Measurements from ENCODE around the gene BMP4. TPM values are rescaled to one million over a fixed set of nuclear protein-coding genes. Genes with fewer than 3 reads are reported as not detected.

Gene BMP4
- polyA plus RNA-seq, 1 donor (not counting 4 experiments of a cell fraction or from before 2014, with no cell fraction given): 6.5 TPM

GRCh38 chr14:53979747-53980642, 23.4 kb upstream of the BMP4 start:
- dilution Hi-C loops (cut with MboI; ENCODE audit: extremely low pct_ligation_motif_present, low sequenced_read_pairs): no loop called here
- no peaks in the 10 kb centered on the region for H4K20me1 ChIP-seq (ENCODE audit: control insufficient read depth, extremely low read depth, insufficient read depth, low read length)
- H3K9me3 ChIP-seq (ENCODE audit: control insufficient read depth, low read depth, low read length): no peaks in the 10 kb centered on the region
- no peak overlapping the region for H3K4me3 ChIP-seq (ENCODE audit: control insufficient read depth in 2 of 3, extremely low read depth in 1 of 3, insufficient read depth in 2 of 3, low read depth in 1 of 3, low read length in 3 of 3)
- FAIRE-seq (no peak), DNase-seq (ENCODE audit: low read depth, low spot score) (no peak)
- no peaks in the 10 kb centered on the region for H3K36me3 ChIP-seq (ENCODE audit: control insufficient read depth in 2 of 2, extremely low read depth in 1 of 2, insufficient read depth in 2 of 2, low read length in 2 of 2)
- H3K79me2 ChIP-seq (ENCODE audit: control insufficient read depth, insufficient read depth, low read length): no peaks in the 10 kb centered on the region
- no peak overlapping the region for H3K9ac ChIP-seq (ENCODE audit: control insufficient read depth, extremely low read depth, insufficient read depth, low read length)
- no peak overlapping the region for H2AFZ ChIP-seq (ENCODE audit: control insufficient read depth, low read length)
- H3K27ac ChIP-seq (ENCODE audit: control insufficient read depth, insufficient read depth, low read length): no peak overlapping the region
- no peaks in the 10 kb centered on the region for H3K4me1 ChIP-seq (ENCODE audit: control insufficient read depth, extremely low read depth, insufficient read depth, low read length)
- H3K9me1 ChIP-seq (ENCODE audit: control insufficient read depth, extremely low read depth, insufficient read depth, low read length): no peaks in the 10 kb centered on the region
- no peak overlapping the region for H3K4me2 ChIP-seq (ENCODE audit: control insufficient read depth, extremely low read depth, insufficient read depth, low read depth, low read length)
- TF ChIP-seq CTCF (optimal IDR thresholded peaks at IDR 0.05 in 1 of 3, IDR thresholded peaks at IDR 0.05 in 1 of 3, conservative IDR thresholded peaks at IDR 0.05 in 1 of 3; ENCODE audit: extremely low read depth in 1 of 3, insufficient read depth in 2 of 3, low read length in 3 of 3): no peak
- TF ChIP-seq EZH2 (IDR thresholded peaks at IDR 0.05; ENCODE audit: low read length): no peak
- H3K27me3 ChIP-seq (ENCODE audit: control insufficient read depth, extremely low read depth, insufficient read depth, low read length): no peaks in the 10 kb centered on the region

- no peak overlapping the region for H2AFZ ChIP-seq (ENCODE audit: control insufficient read depth, low read length)
- DNase-seq (ENCODE audit: low read depth, low spot score) (no peak), FAIRE-seq (no peak)
- TF ChIP-seq EZH2 (IDR thresholded peaks at IDR 0.05; ENCODE audit: low read length): no peak
- TF ChIP-seq CTCF (optimal IDR thresholded peaks at IDR 0.05 in 1 of 3, IDR thresholded peaks at IDR 0.05 in 1 of 3, conservative IDR thresholded peaks at IDR 0.05 in 1 of 3; ENCODE audit: extremely low read depth in 1 of 3, insufficient read depth in 2 of 3, low read length in 3 of 3): no peak
- no peak overlapping the region for H3K27ac ChIP-seq (ENCODE audit: control insufficient read depth, insufficient read depth, low read length)
- no peaks in the 10 kb centered on the region for H3K9me3 ChIP-seq (ENCODE audit: control insufficient read depth, low read depth, low read length)
- no peak overlapping the region for H3K4me2 ChIP-seq (ENCODE audit: control insufficient read depth, extremely low read depth, insufficient read depth, low read depth, low read length)
- no peaks in the 10 kb centered on the region for H3K4me1 ChIP-seq (ENCODE audit: control insufficient read depth, extremely low read depth, insufficient read depth, low read length)
- no peaks in the 10 kb centered on the region for H3K27me3 ChIP-seq (ENCODE audit: control insufficient read depth, extremely low read depth, insufficient read depth, low read length)
- no peak overlapping the region for H3K4me3 ChIP-seq (ENCODE audit: control insufficient read depth in 2 of 3, extremely low read depth in 1 of 3, insufficient read depth in 2 of 3, low read depth in 1 of 3, low read length in 3 of 3)
- no peaks in the 10 kb centered on the region for H3K9me1 ChIP-seq (ENCODE audit: control insufficient read depth, extremely low read depth, insufficient read depth, low read length)
- dilution Hi-C loops (cut with MboI; ENCODE audit: extremely low pct_ligation_motif_present, low sequenced_read_pairs): no loop called here
- H3K36me3 ChIP-seq (ENCODE audit: control insufficient read depth in 2 of 2, extremely low read depth in 1 of 2, insufficient read depth in 2 of 2, low read length in 2 of 2): no peaks in the 10 kb centered on the region
- no peak overlapping the region for H3K9ac ChIP-seq (ENCODE audit: control insufficient read depth, extremely low read depth, insufficient read depth, low read length)
- H3K79me2 ChIP-seq (ENCODE audit: control insufficient read depth, insufficient read depth, low read length): no peaks in the 10 kb centered on the region
- no peaks in the 10 kb centered on the region for H4K20me1 ChIP-seq (ENCODE audit: control insufficient read depth, extremely low read depth, insufficient read depth, low read length)
Observed at GRCh38 chr14:53979113-53979681, 22.6 kb upstream of the BMP4 start.
